ENCODE results near the gene ARHGAP44. TPM values are rescaled to one million over a fixed set of nuclear protein-coding genes. Genes with fewer than 3 reads are reported as not detected.
"Not testable (repeated sequence)": the region's sequence is repeated elsewhere in the genome, so short reads cannot be mapped to it uniquely, and the experiment has no call there.

The ARHGAP44 gene
- total RNA-seq, 5 donors from 2014 or later (not counting 1 experiment from before 2014, with no cell fraction given): 0.15 to 0.39 (median 0.38) TPM; not detected in 2

- H3K36me3 ChIP-seq (ENCODE audit: control insufficient read depth in 2 of 2, extremely low read depth in 1 of 2, insufficient read depth in 1 of 2, low read length in 1 of 2); H3K9me3 Mint-ChIP-seq; H3K4me3 Mint-ChIP-seq; H3K27me3 ChIP-seq (replicated peaks in 1 of 2; ENCODE audit: control insufficient read depth in 2 of 2, extremely low read depth in 1 of 2, insufficient read depth in 2 of 2, low read length in 1 of 2); H3K4me1 Mint-ChIP-seq; H3K4me3 ChIP-seq (ENCODE audit: control insufficient read depth in 1 of 2, extremely low read depth in 1 of 2, low read length in 1 of 2); H3K4me1 ChIP-seq (ENCODE audit: control insufficient read depth in 1 of 2, extremely low read depth in 1 of 2, insufficient read depth in 2 of 2, low read length in 2 of 2); H3K27me3 Mint-ChIP-seq; ATAC-seq (replicated peaks in 1 of 4); H3K9me3 ChIP-seq; DNase-seq; H3K27ac Mint-ChIP-seq; H3K36me3 Mint-ChIP-seq; H3K27ac ChIP-seq (ENCODE audit: low read length); CTCF ChIA-PET: not testable (repeated sequence)
- POLR2A ChIA-PET: interaction anchor here in 1 of 2 donors (0.6 kb wide), 1 partner anchor 27 kb away, joined by 3 read pairs; no protein-coding TSS in a partner anchor
- no CpG with 5 or more reads among the region's 5 CpGs for WGBS (ENCODE audit: insufficient coverage)
Measured at GRCh38 chr17:12879096-12879495, 89.8 kb downstream of the ARHGAP44 start.

- H3K36me3 Mint-ChIP-seq: no peaks in the 10 kb centered on the region
- WGBS (ENCODE audit: insufficient coverage): no CpG with 5 or more reads among the region's 2 CpGs
- POLR2A ChIA-PET: no interaction called here
- no peaks in the 10 kb centered on the region for H3K36me3 ChIP-seq (ENCODE audit: control insufficient read depth in 2 of 2, extremely low read depth in 1 of 2, insufficient read depth in 1 of 2, low read length in 1 of 2)
- H3K4me1 Mint-ChIP-seq: no peaks in the 10 kb centered on the region
- H3K27ac Mint-ChIP-seq: no peak overlapping the region
- CTCF ChIA-PET: no interaction called here
- H3K9me3 Mint-ChIP-seq: peaks cover 0 to 2% (median 0%) of the 10 kb centered on the region in 3 donors
- H3K27me3 ChIP-seq (replicated peaks in 1 of 2; ENCODE audit: control insufficient read depth in 2 of 2, extremely low read depth in 1 of 2, insufficient read depth in 2 of 2, low read length in 1 of 2): no peaks in the 10 kb centered on the region
- DNase-seq (no peak), ATAC-seq (replicated peaks in 1 of 4) (no peak)
- H3K9me3 ChIP-seq: no peaks in the 10 kb centered on the region
- H3K4me3 ChIP-seq (ENCODE audit: control insufficient read depth in 1 of 2, extremely low read depth in 1 of 2, low read length in 1 of 2): no peak overlapping the region
- no peak overlapping the region for H3K27ac ChIP-seq (ENCODE audit: low read length)
- no peaks in the 10 kb centered on the region for H3K4me1 ChIP-seq (ENCODE audit: control insufficient read depth in 1 of 2, extremely low read depth in 1 of 2, insufficient read depth in 2 of 2, low read length in 2 of 2)
- no peak overlapping the region for H3K4me3 Mint-ChIP-seq
- peaks cover 0 to 2% of the 10 kb centered on the region in 2 donors for H3K27me3 Mint-ChIP-seq
Measured at GRCh38 chr17:12883472-12883871, 94.2 kb downstream of the ARHGAP44 start.

DNA sequence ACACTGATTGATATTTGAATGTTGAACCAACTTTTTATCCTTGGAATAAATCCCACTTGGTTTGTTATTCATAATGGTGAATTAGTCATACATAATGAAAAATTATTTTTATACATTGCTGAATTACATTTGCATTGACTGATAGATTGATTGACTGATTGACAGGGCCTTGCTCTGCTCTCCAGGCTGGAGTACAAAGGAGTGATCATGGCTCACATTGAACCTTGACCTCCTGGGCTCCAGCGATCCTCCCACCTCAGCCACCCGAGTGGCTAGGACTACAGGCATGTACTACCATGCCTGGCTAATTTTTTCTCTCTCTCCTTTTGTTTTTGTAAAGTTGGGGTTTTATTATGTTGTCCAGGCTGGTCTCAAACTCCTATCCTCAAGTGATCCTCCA lies 97.8 kb downstream of the ARHGAP44 start:
- Histone ChIP-seq H3K36me3 (ENCODE audit: control insufficient read depth in 2 of 2, extremely low read depth in 1 of 2, insufficient read depth in 1 of 2, low read length in 1 of 2) (no peaks in the 10 kb centered on the region), H3K27me3 (replicated peaks in 1 of 2; ENCODE audit: control insufficient read depth in 2 of 2, extremely low read depth in 1 of 2, insufficient read depth in 2 of 2, low read length in 1 of 2) (no peaks in the 10 kb centered on the region), H3K4me3 (ENCODE audit: control insufficient read depth in 1 of 2, extremely low read depth in 1 of 2, low read length in 1 of 2) (no peak overlapping the region), H3K27ac (ENCODE audit: low read length) (no peak overlapping the region), H3K9me3 (no peaks in the 10 kb centered on the region), H3K4me1 (ENCODE audit: control insufficient read depth in 1 of 2, extremely low read depth in 1 of 2, insufficient read depth in 2 of 2, low read length in 2 of 2) (no peaks in the 10 kb centered on the region)
- Mint-ChIP-seq H3K36me3 (no peaks in the 10 kb centered on the region), H3K27ac (no peak overlapping the region), H3K9me3 (peaks cover 4 to 7% (median 5%) of the 10 kb centered on the region in 3 donors), H3K4me3 (no peak overlapping the region), H3K4me1 (no peaks in the 10 kb centered on the region), H3K27me3 (peaks cover 0 to 2% of the 10 kb centered on the region in 2 donors)
- ChIA-PET CTCF (no interaction called here), POLR2A (interaction anchor here in 1 of 2 donors (0.5 kb wide), 1 partner anchor 264 kb away, joined by 3 read pairs; no protein-coding TSS in a partner anchor)
- ATAC-seq (replicated peaks in 1 of 4) (no peak), DNase-seq (no peak)
- no CpG with 5 or more reads among the region's 2 CpGs for WGBS (ENCODE audit: insufficient coverage)

DNA sequence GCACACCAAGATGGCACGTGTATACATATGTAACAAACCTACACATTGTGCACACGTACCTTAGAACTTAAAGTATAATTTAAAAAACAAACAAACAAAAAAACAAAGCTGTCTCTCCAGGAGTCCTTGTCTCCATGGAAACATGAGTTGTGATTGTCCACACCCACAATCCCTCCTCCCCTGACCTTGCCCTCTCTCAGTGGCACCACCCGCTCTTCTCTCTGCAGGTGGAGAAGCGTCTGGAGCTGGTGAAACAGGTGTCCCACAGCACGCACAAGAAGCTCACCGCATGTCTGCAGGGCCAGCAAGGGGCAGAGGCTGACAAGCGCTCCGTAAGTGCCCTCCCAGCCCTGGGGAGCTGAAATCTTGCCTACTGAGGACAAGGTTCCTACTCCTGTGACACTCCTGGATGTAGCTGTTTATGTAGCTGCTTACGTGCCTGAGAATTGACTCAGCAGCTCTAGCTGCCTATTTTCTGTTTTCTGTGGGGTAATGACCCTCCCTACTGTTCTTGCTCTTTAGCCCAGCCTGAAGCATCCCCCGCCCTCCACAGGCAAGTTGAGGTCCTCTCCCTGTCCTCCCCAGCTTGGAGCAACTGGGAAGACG lies 107.0 kb downstream of the ARHGAP44 start:
- Mint-ChIP-seq H3K27ac (no peak overlapping the region), H3K36me3 (no peaks in the 10 kb centered on the region), H3K4me3 (no peak overlapping the region), H3K4me1 (no peaks in the 10 kb centered on the region), H3K27me3 (peaks cover 0 to 1% of the 10 kb centered on the region in 2 donors), H3K9me3 (peaks cover 10 to 29% (median 12%) of the 10 kb centered on the region in 3 donors)
- H3K36me3 ChIP-seq (ENCODE audit: control insufficient read depth in 2 of 2, extremely low read depth in 1 of 2, insufficient read depth in 1 of 2, low read length in 1 of 2): no peaks in the 10 kb centered on the region
- no peaks in the 10 kb centered on the region for H3K4me1 ChIP-seq (ENCODE audit: control insufficient read depth in 1 of 2, extremely low read depth in 1 of 2, insufficient read depth in 2 of 2, low read length in 2 of 2)
- ATAC-seq (replicated peaks in 1 of 4): no peak
- H3K27ac ChIP-seq (ENCODE audit: low read length): no peak overlapping the region
- H3K4me3 ChIP-seq (ENCODE audit: control insufficient read depth in 1 of 2, extremely low read depth in 1 of 2, low read length in 1 of 2): no peak overlapping the region
- ChIA-PET POLR2A (no interaction called here), CTCF (no interaction called here)
- no peaks in the 10 kb centered on the region for H3K9me3 ChIP-seq
- DNase-seq: no peak
- H3K27me3 ChIP-seq (replicated peaks in 1 of 2; ENCODE audit: control insufficient read depth in 2 of 2, extremely low read depth in 1 of 2, insufficient read depth in 2 of 2, low read length in 1 of 2): no peaks in the 10 kb centered on the region
- 90% methylated on average over 7 of the region's 11 CpGs for WGBS (ENCODE audit: insufficient coverage)

DNA sequence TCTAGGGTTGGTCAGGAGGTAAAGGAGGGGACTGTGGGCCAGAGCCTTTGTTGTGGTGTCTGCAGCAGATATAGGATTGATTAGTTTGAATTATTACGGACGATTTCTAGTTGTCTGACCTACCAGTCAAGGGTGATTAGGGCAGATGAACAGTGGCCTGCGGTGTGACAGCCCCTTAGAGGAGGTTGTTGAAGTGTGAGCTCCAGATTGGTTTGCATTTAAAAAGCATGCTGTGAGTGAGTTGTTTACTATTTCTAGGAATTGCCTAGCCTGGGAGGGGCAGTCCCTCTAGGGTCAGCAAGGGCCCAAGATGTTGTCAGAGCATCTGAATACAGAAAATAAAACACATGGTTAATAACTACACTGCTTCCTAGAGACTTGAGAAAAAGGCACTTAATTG lies 108.8 kb downstream of the ARHGAP44 start:
- Mint-ChIP-seq H3K27me3 (peaks cover 0 to 3% of the 10 kb centered on the region in 2 donors), H3K36me3 (no peaks in the 10 kb centered on the region), H3K27ac (no peak overlapping the region), H3K4me3 (no peak overlapping the region), H3K9me3 (peaks cover 4 to 21% (median 6%) of the 10 kb centered on the region in 3 donors), H3K4me1 (no peaks in the 10 kb centered on the region)
- ChIA-PET POLR2A (no interaction called here), CTCF (no interaction called here)
- ATAC-seq (replicated peaks in 1 of 4) (no peak), DNase-seq (no peak)
- H3K27ac ChIP-seq (ENCODE audit: low read length): no peak overlapping the region
- no peaks in the 10 kb centered on the region for H3K36me3 ChIP-seq (ENCODE audit: control insufficient read depth in 2 of 2, extremely low read depth in 1 of 2, insufficient read depth in 1 of 2, low read length in 1 of 2)
- H3K4me1 ChIP-seq (ENCODE audit: control insufficient read depth in 1 of 2, extremely low read depth in 1 of 2, insufficient read depth in 2 of 2, low read length in 2 of 2): no peaks in the 10 kb centered on the region
- no peaks in the 10 kb centered on the region for H3K9me3 ChIP-seq
- 64% methylated on average over 3 of the region's 3 CpGs for WGBS (ENCODE audit: insufficient coverage)
- no peak overlapping the region for H3K4me3 ChIP-seq (ENCODE audit: control insufficient read depth in 1 of 2, extremely low read depth in 1 of 2, low read length in 1 of 2)
- no peaks in the 10 kb centered on the region for H3K27me3 ChIP-seq (replicated peaks in 1 of 2; ENCODE audit: control insufficient read depth in 2 of 2, extremely low read depth in 1 of 2, insufficient read depth in 2 of 2, low read length in 1 of 2)

DNA sequence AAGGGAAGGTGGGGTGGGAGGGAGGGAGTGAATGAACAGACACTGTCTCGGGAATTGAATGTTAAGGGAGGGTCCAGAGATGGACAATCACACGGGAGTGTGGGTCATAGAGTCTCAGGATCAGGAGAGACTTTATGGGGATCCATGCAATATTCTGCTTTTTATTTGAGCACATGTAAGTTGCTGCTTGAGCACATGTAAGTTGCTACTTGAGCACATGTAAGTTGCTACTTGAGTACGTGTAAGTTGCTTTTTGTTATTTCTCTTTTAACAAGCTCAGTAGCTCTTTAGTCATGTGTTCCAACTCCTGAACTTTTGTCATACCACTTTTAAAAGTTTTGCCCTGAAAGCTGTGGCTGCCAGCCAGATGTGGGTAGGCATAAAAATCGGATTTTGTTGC lies 110.3 kb downstream of the ARHGAP44 start:
- Histone ChIP-seq H3K4me3 (ENCODE audit: control insufficient read depth in 1 of 2, extremely low read depth in 1 of 2, low read length in 1 of 2) (no peak overlapping the region), H3K27ac (ENCODE audit: low read length) (no peak overlapping the region), H3K4me1 (ENCODE audit: control insufficient read depth in 1 of 2, extremely low read depth in 1 of 2, insufficient read depth in 2 of 2, low read length in 2 of 2) (no peaks in the 10 kb centered on the region), H3K36me3 (ENCODE audit: control insufficient read depth in 2 of 2, extremely low read depth in 1 of 2, insufficient read depth in 1 of 2, low read length in 1 of 2) (no peaks in the 10 kb centered on the region), H3K27me3 (replicated peaks in 1 of 2; ENCODE audit: control insufficient read depth in 2 of 2, extremely low read depth in 1 of 2, insufficient read depth in 2 of 2, low read length in 1 of 2) (no peaks in the 10 kb centered on the region), H3K9me3 (no peaks in the 10 kb centered on the region)
- CTCF ChIA-PET: no interaction called here
- Mint-ChIP-seq H3K9me3 (peaks cover 3 to 20% (median 7%) of the 10 kb centered on the region in 3 donors), H3K27ac (no peak overlapping the region), H3K4me3 (no peak overlapping the region), H3K36me3 (no peaks in the 10 kb centered on the region), H3K4me1 (no peaks in the 10 kb centered on the region), H3K27me3 (peaks cover 3% of the 10 kb centered on the region in 2 donors)
- POLR2A ChIA-PET: no interaction called here
- WGBS (ENCODE audit: insufficient coverage): 39% methylated on average over 2 of the region's 4 CpGs
- ATAC-seq (replicated peaks in 1 of 4): no peak
- no peak for DNase-seq

- no peak overlapping the region for H3K27ac ChIP-seq (ENCODE audit: low read length)
- DNase-seq (no peak), ATAC-seq (replicated peaks in 1 of 4) (no peak)
- H3K36me3 Mint-ChIP-seq: no peaks in the 10 kb centered on the region
- no peaks in the 10 kb centered on the region for H3K4me1 ChIP-seq (ENCODE audit: control insufficient read depth in 1 of 2, extremely low read depth in 1 of 2, insufficient read depth in 2 of 2, low read length in 2 of 2)
- no peak overlapping the region for H3K27ac Mint-ChIP-seq
- POLR2A ChIA-PET: no interaction called here
- H3K27me3 Mint-ChIP-seq: peaks cover 3% of the 10 kb centered on the region in 2 donors
- H3K27me3 ChIP-seq (replicated peaks in 1 of 2; ENCODE audit: control insufficient read depth in 2 of 2, extremely low read depth in 1 of 2, insufficient read depth in 2 of 2, low read length in 1 of 2): no peaks in the 10 kb centered on the region
- no peaks in the 10 kb centered on the region for H3K4me1 Mint-ChIP-seq
- no peak overlapping the region for H3K4me3 ChIP-seq (ENCODE audit: control insufficient read depth in 1 of 2, extremely low read depth in 1 of 2, low read length in 1 of 2)
- H3K36me3 ChIP-seq (ENCODE audit: control insufficient read depth in 2 of 2, extremely low read depth in 1 of 2, insufficient read depth in 1 of 2, low read length in 1 of 2): no peaks in the 10 kb centered on the region
- CTCF ChIA-PET: no interaction called here
- no peaks in the 10 kb centered on the region for H3K9me3 ChIP-seq
- WGBS (ENCODE audit: insufficient coverage): 86% methylated on average over 5 of the region's 6 CpGs
- peaks cover 3 to 20% (median 5%) of the 10 kb centered on the region in 3 donors for H3K9me3 Mint-ChIP-seq
- no peak overlapping the region for H3K4me3 Mint-ChIP-seq
Measured at GRCh38 chr17:12900474-12900873, 111.2 kb downstream of the ARHGAP44 start.
